Right lobe of liver (tissue), 6 donors: ENCODE measurements around the gene PGAP1. TPM values are rescaled to one million over a fixed set of nuclear protein-coding genes. Genes with fewer than 3 reads are reported as not detected.

Experiments used
- ATAC-seq, 4 donors: fragments of 200-7000 bp; cut with Tn5 transposase; one replicate each; pipeline ENCODE4 v1.9.1; 2020; ENCODE audit warnings: mild to moderate bottlenecking in 4 of 4, moderate library complexity in 4 of 4
- DNase-seq, 3 donors: peaks; one replicate each; pipeline ENCODE4 v3.0.0-alpha.2; 2020
- H3K27ac ChIP-seq, 3 donors: fragments of 200-600 bp; one replicate each; pipeline ENCODE4 v1.8.0; 2022
- H3K27me3 ChIP-seq, 2 donors: fragments of 200-600 bp; one replicate each; pipeline ENCODE4 v1.8.0; 2022
- H3K36me3 ChIP-seq, 4 donors: fragments of 200-600 bp; sonication (generic) in 1 of 4; one replicate each; pipeline versions ENCODE4 v1.5.1 to v1.8.0; 2017 to 2022; ENCODE audit warnings: control low read depth in 1 of 4
- H3K4me1 ChIP-seq, 4 donors: fragments of 200-600 bp; sonication (generic) in 1 of 4; one replicate each; pipeline versions ENCODE4 v1.5.1 to v1.8.0; 2017 to 2022; ENCODE audit warnings: control low read depth in 1 of 4
- H3K4me3 ChIP-seq, 3 donors: fragments of 200-600 bp; one replicate each; pipeline ENCODE4 v1.8.0; 2022
- H3K9me3 ChIP-seq, 4 donors: fragments of 200-600 bp; sonication (generic) in 1 of 4; one replicate each; pipeline versions ENCODE4 v1.5.1 to v1.8.0; 2017 to 2022; ENCODE audit warnings: control low read depth in 1 of 4
- POLR2A ChIP-seq: fragments of 450-650 bp; IDR thresholded peaks from one replicate; pipeline ENCODE4 v1.6.1; 2017; ENCODE audit warnings: antibody characterized with exemption, mild to moderate bottlenecking
- WGBS: methylation state at CpG from one replicate; pipeline ENCODE4 v1.1.6; 2018; ENCODE audit warnings: low coverage, low lambda C conversion rate; ENCODE audit not compliant: insufficient coverage; ENCODE audit errors: missing lambda C conversion rate; 5-methylcytosine and 5-hydroxymethylcytosine counted together
- intact Hi-C, 2 donors: fragments of 100-400 bp; cut with DNase I; formaldehyde crosslinking; loops; one replicate each; pipeline versions ENCODE4 v1.11.2 to v1.14.1; 2022
- total RNA-seq, 6 experiments: library from RNA; depleted of rRNA in 2 of 6; stranded (reverse); fragments of >200 nt in 2 of 6; fragmentation: NEBNext Ultra II Directional in 3 of 6; extraction: Animal tissue kit (Norgen Biotek cat#: 25700) in 3 of 6; gene quantifications; one replicate each; pipeline versions ENCODE4 v1.1.0 to v1.2.4, GENCODE V29; 2016 to 2023
- TF ChIP-seq, protein P1 (sequence below), 4 donors: fragments of 200-600 bp in 3 of 4; fragments of 450-650 bp in 1 of 4; IDR thresholded peaks; one replicate each; pipeline versions ENCODE4 v1.5.1 to v1.8.0; 2016 to 2022; ENCODE audit warnings: antibody characterized with exemption in 4 of 4, mild to moderate bottlenecking in 2 of 4
- donor health status: DM: no; HTN: yes; CAD: no.
- donor health status: DM: no; HTN: no; CAD: no.
- donor health status: DM: no; HTN: no; CAD: no.
- donor health status: DM: no; HTN: yes; CAD: no.
- donor health status: DM: no; HTN: yes; CAD: no.

The PGAP1 gene
- total RNA-seq, 6 experiments from 2014 or later = 2.2 to 4.2 (median 3.5) TPM

DNA sequence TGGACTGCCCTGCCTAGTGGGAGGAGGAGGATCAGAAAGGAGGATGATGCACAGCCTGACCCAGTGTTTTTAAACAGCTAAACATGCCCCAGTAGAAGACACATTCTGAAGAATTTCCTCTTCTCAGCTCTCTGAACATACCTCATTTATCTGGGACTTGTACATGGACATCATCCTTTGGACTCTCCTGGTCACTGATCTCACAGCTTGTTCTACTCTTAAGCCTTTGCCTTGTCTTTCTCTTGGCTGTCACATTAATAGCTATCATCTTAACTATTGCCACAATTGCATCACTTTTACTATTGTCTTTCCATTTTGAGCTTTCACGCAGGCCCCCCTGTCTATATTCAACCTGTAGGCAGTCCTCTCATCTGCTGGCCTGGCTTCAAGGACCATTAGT is 42.0 kb upstream of the PGAP1 start:
- no peaks in the 10 kb centered on the region for H3K27me3 ChIP-seq
- no peak overlapping the region for H3K27ac ChIP-seq
- intact Hi-C loops = no loop called here

DNA sequence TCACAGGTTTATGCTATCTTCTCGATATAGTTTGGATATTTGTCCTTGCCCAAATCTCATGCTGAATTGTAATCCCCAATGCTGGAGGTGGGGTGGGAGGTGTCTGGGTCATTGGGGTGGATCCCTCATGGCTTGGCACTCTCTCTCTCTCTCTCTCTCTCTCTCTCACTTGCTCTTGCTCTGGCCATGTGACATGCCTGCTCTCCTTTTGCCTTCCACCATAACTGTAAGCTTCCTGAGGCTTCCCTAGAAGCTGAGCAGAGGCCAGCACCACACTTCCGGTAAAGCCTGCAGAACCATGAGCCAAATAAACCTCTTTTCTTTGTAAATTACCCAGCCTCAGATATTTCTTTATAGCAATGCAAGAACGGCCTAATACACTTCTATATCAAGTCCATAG is 41.3 kb upstream of the PGAP1 start:
- WGBS = 85% methylated on average over 3 of the region's 3 CpGs
- TF ChIP-seq, protein P1, sequence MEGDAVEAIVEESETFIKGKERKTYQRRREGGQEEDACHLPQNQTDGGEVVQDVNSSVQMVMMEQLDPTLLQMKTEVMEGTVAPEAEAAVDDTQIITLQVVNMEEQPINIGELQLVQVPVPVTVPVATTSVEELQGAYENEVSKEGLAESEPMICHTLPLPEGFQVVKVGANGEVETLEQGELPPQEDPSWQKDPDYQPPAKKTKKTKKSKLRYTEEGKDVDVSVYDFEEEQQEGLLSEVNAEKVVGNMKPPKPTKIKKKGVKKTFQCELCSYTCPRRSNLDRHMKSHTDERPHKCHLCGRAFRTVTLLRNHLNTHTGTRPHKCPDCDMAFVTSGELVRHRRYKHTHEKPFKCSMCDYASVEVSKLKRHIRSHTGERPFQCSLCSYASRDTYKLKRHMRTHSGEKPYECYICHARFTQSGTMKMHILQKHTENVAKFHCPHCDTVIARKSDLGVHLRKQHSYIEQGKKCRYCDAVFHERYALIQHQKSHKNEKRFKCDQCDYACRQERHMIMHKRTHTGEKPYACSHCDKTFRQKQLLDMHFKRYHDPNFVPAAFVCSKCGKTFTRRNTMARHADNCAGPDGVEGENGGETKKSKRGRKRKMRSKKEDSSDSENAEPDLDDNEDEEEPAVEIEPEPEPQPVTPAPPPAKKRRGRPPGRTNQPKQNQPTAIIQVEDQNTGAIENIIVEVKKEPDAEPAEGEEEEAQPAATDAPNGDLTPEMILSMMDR (IDR thresholded peaks at IDR 0.05) = no peak
- ATAC-seq (no peak), DNase-seq (no peak)
- H3K4me1 ChIP-seq = no peaks in the 10 kb centered on the region
- no peaks in the 10 kb centered on the region for H3K27me3 ChIP-seq
- no peaks in the 10 kb centered on the region for H3K9me3 ChIP-seq
- H3K4me3 ChIP-seq = no peak overlapping the region
- H3K27ac ChIP-seq = no peak overlapping the region
- intact Hi-C loops = no loop called here
- no peaks in the 10 kb centered on the region for H3K36me3 ChIP-seq

More for the DNA sequence above, 42.0 kb upstream of the PGAP1 start:
- H3K9me3 ChIP-seq = no peaks in the 10 kb centered on the region
- DNase-seq = no peak
- H3K4me3 ChIP-seq = no peak overlapping the region
- ATAC-seq = no peak
- no peak for TF ChIP-seq POLR2A
- TF ChIP-seq, protein P1 (IDR thresholded peaks at IDR 0.05) = no peak
- 93% methylated on average over 1 of the region's 1 CpG for WGBS
- H3K36me3 ChIP-seq = no peaks in the 10 kb centered on the region
- no peaks in the 10 kb centered on the region for H3K4me1 ChIP-seq

DNA sequence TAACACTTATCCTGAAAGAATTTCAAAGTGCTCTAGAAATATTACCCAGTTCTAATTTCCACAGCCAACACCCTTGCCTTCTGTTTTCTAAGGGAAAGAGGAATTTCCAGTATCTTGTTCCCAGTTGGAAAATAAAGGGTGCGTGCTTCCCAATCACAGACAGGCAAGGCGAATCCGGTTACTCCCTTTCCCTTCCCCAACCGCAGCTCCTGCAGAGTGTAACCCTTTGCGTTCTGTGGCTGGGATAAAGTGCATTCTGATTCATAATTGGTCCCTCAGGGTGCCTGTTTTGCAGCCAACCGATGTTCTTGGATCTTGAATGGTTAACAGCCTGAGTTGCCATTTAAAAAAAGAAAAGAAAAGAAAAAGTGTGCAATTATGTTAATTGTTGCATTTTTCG is 40.6 kb upstream of the PGAP1 start:
- H3K36me3 ChIP-seq = no peaks in the 10 kb centered on the region
- no peaks in the 10 kb centered on the region for H3K9me3 ChIP-seq
- no peak for TF ChIP-seq POLR2A
- TF ChIP-seq, protein P1 (IDR thresholded peaks at IDR 0.05) = no peak
- no peak overlapping the region for H3K27ac ChIP-seq
- H3K4me3 ChIP-seq = no peak overlapping the region
- WGBS = 20% methylated on average over 7 of the region's 7 CpGs
- intact Hi-C loops = no loop called here
- H3K27me3 ChIP-seq = no peaks in the 10 kb centered on the region
- H3K4me1 ChIP-seq = no peaks in the 10 kb centered on the region
- DNase-seq (no peak), ATAC-seq (no peak)

DNA sequence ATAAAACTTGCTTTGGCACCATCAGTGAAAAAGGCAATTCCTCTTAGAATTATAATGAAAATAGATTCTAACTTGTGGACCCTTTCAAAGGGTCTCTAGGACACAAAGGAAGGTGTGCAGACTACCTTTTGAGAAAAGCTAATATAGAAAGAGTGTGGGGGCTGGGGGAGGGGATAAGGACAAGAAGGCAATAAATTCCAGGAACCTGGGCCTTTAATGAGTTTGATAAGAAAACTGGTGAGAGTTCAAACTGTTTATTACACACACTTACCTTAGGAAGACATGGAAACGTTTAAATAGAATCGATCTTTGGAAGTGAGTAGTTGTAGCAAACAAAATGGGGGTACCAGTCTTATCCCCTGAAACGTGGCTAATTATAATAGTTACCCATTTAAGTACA is 39.6 kb upstream of the PGAP1 start:
- ATAC-seq = no peak

More for the DNA sequence above, 39.6 kb upstream of the PGAP1 start:
- WGBS = 62% methylated on average over 3 of the region's 3 CpGs
- no peak for DNase-seq
- intact Hi-C loops = no loop called here
- Histone ChIP-seq H3K36me3 (no peaks in the 10 kb centered on the region), H3K4me3 (no peak overlapping the region), H3K27ac (no peak overlapping the region), H3K4me1 (no peaks in the 10 kb centered on the region), H3K9me3 (no peaks in the 10 kb centered on the region), H3K27me3 (no peaks in the 10 kb centered on the region)
- TF ChIP-seq, protein P1 (IDR thresholded peaks at IDR 0.05) = no peak
